SHP77 treated with DMSO at 0.1 percent for 48 hours (cell line): ENCODE data around the gene NPDC1.
"Not testable (repeated sequence)": the region's sequence is repeated elsewhere in the genome, so short reads cannot be mapped to it uniquely, and the experiment has no call there.

ENCODE experiments used
- DNase-seq: peaks from one replicate; lab custom pipeline; 2025; lab: John Stamatoyannopoulos, UW

NPDC1 gene

GRCh38 chr9:137075275-137075775, 29.3 kb upstream of the NPDC1 start:
- DNase-seq = no peak

- no peak for DNase-seq
Observed at GRCh38 chr9:137074657-137075274, 28.8 kb upstream of the NPDC1 start.

- no peak for DNase-seq
Observed at GRCh38 chr9:137073992-137074399, 28.0 kb upstream of the NPDC1 start.

GRCh38 chr9:137071282-137071681, 25.3 kb upstream of the NPDC1 start:
- no peak for DNase-seq

GRCh38 chr9:137070906-137071275, 24.9 kb upstream of the NPDC1 start:
- DNase-seq = no peak

- DNase-seq = peak; percentile 54
Observed at GRCh38 chr9:137070201-137070905, 24.4 kb upstream of the NPDC1 start, which contains the start of gene SAPCD2. TSS of gene SAPCD2 (minus strand) at chr9:137070557. CDS start at chr9:137070460, 97 bp downstream.

GRCh38 chr9:137069508-137070091, 23.6 kb upstream of the NPDC1 start:
- DNase-seq = no peak

GRCh38 chr9:137068539-137069507, 22.8 kb upstream of the NPDC1 start:
- DNase-seq = no peak

GRCh38 chr9:137067860-137068538, 22.0 kb upstream of the NPDC1 start:
- peak; percentile 27 for DNase-seq

GRCh38 chr9:137066096-137066861, 20.3 kb upstream of the NPDC1 start:
- no peak for DNase-seq

GRCh38 chr9:137065336-137065967, 19.5 kb upstream of the NPDC1 start:
- no peak for DNase-seq

GRCh38 chr9:137064880-137065164, 18.8 kb upstream of the NPDC1 start:
- no peak for DNase-seq

GRCh38 chr9:137064027-137064879, 18.3 kb upstream of the NPDC1 start:
- peak; percentile 16 for DNase-seq

- DNase-seq = no peak
Observed at GRCh38 chr9:137063311-137064026, 17.5 kb upstream of the NPDC1 start.

- DNase-seq = not testable (repeated sequence)
Observed at GRCh38 chr9:137062798-137063197, 16.8 kb upstream of the NPDC1 start.

- DNase-seq = no peak
Observed at GRCh38 chr9:137062384-137062783, 16.4 kb upstream of the NPDC1 start.

GRCh38 chr9:137058521-137059234, 12.7 kb upstream of the NPDC1 start:
- peak; percentile 41 for DNase-seq

- no peak for DNase-seq
Observed at GRCh38 chr9:137057545-137057944, 11.6 kb upstream of the NPDC1 start.
